Measurements from ENCODE around the gene CDRT4.

- TF ChIP-seq RFX5 (IDR thresholded peaks at IDR 0.05) (no peak), CTCF (IDR thresholded peaks at IDR 0.05) (no peak), ESRRA (IDR thresholded peaks at IDR 0.05; ENCODE audit: borderline replicate concordance, low read length) (no peak), SMC3 (IDR thresholded peaks at IDR 0.05) (no peak), HMGXB4 (CRISPR knock-in tag; IDR thresholded peaks at IDR 0.05; ENCODE audit: borderline replicate concordance) (no peak), EP300 (IDR thresholded peaks at IDR 0.05) (no peak), HEYL (CRISPR knock-in tag; IDR thresholded peaks at IDR 0.05) (no peak), EHMT2 (IDR thresholded peaks at IDR 0.05; ENCODE audit: low read depth) (no peak), RAD21 (conservative IDR thresholded peaks at IDR 0.05 in 1 of 2, IDR thresholded peaks at IDR 0.05 in 1 of 2) (no peak), CEBPB (IDR thresholded peaks at IDR 0.05) (no peak), CHD2 (IDR thresholded peaks at IDR 0.05; ENCODE audit: low read length, partially characterized antibody) (no peak), CBX2 (IDR thresholded peaks at IDR 0.05; ENCODE audit: borderline replicate concordance, low read depth) (no peak)
Observed at GRCh38 chr17:15514469-15514868, 47.0 kb upstream of the CDRT4 start.

All from A549 (cell line).